ENCODE measurements around the gene NBAS. TPM values are rescaled to one million over a fixed set of nuclear protein-coding genes. Genes with fewer than 3 reads are reported as not detected.

Gene NBAS
- total RNA-seq, 2 donors from 2014 or later: 31.5 to 32.0 TPM

- H3K9me3 ChIP-seq: no peaks in the 10 kb centered on the region
- DNase-seq (ENCODE audit: low spot score) (no peak), ATAC-seq (ENCODE audit: insufficient number of reproducible peaks, low FRiP score, low read depth) (no peak)
- H3K36me3 ChIP-seq: no peaks in the 10 kb centered on the region
- no peak for TF ChIP-seq CTCF (IDR thresholded peaks at IDR 0.05)
- no peaks in the 10 kb centered on the region for H3K27me3 ChIP-seq (replicated peaks; ENCODE audit: insufficient read depth)
- no peak overlapping the region for H3K27ac ChIP-seq
- H3K4me3 ChIP-seq: no peak overlapping the region
- H3K4me1 ChIP-seq (ENCODE audit: control insufficient read depth in 1 of 2, low read depth in 2 of 2): no peaks in the 10 kb centered on the region
These were observed 433.3 kb downstream of the NBAS start for GRCh38 chr2:15127876-15128275.

- ATAC-seq (ENCODE audit: insufficient number of reproducible peaks, low FRiP score, low read depth) (no peak), DNase-seq (ENCODE audit: low spot score) (no peak)
- Histone ChIP-seq H3K36me3 (no peaks in the 10 kb centered on the region), H3K4me1 (ENCODE audit: control insufficient read depth in 1 of 2, low read depth in 2 of 2) (no peaks in the 10 kb centered on the region), H3K9me3 (no peaks in the 10 kb centered on the region), H3K27me3 (replicated peaks; ENCODE audit: insufficient read depth) (no peaks in the 10 kb centered on the region), H3K4me3 (no peak overlapping the region), H3K27ac (no peak overlapping the region)
- TF ChIP-seq CTCF (IDR thresholded peaks at IDR 0.05): no peak
These were observed 433.8 kb downstream of the NBAS start for GRCh38 chr2:15127301-15127700.

- no peak for ATAC-seq (ENCODE audit: insufficient number of reproducible peaks, low FRiP score, low read depth)
- TF ChIP-seq CTCF (IDR thresholded peaks at IDR 0.05): no peak
- Histone ChIP-seq H3K27ac (no peak overlapping the region), H3K4me3 (no peak overlapping the region), H3K4me1 (ENCODE audit: control insufficient read depth in 1 of 2, low read depth in 2 of 2) (no peaks in the 10 kb centered on the region), H3K9me3 (no peaks in the 10 kb centered on the region), H3K27me3 (replicated peaks; ENCODE audit: insufficient read depth) (no peaks in the 10 kb centered on the region), H3K36me3 (no peaks in the 10 kb centered on the region)
- no peak for DNase-seq (ENCODE audit: low spot score)
These were observed 434.8 kb downstream of the NBAS start for GRCh38 chr2:15126373-15126772.

GRCh38 chr2:15122915-15123314 is 438.2 kb downstream of the NBAS start:
- TF ChIP-seq CTCF (IDR thresholded peaks at IDR 0.05): no peak
- H3K9me3 ChIP-seq: no peaks in the 10 kb centered on the region
- no peaks in the 10 kb centered on the region for H3K27me3 ChIP-seq (replicated peaks; ENCODE audit: insufficient read depth)
- no peak overlapping the region for H3K4me3 ChIP-seq
- H3K4me1 ChIP-seq (ENCODE audit: control insufficient read depth in 1 of 2, low read depth in 2 of 2): no peaks in the 10 kb centered on the region
- H3K36me3 ChIP-seq: no peaks in the 10 kb centered on the region
- ATAC-seq (ENCODE audit: insufficient number of reproducible peaks, low FRiP score, low read depth) (no peak), DNase-seq (ENCODE audit: low spot score) (no peak)
- no peak overlapping the region for H3K27ac ChIP-seq

- Histone ChIP-seq H3K27ac (no peak overlapping the region), H3K36me3 (no peaks in the 10 kb centered on the region), H3K4me3 (no peak overlapping the region), H3K27me3 (replicated peaks; ENCODE audit: insufficient read depth) (no peaks in the 10 kb centered on the region), H3K9me3 (no peaks in the 10 kb centered on the region), H3K4me1 (ENCODE audit: control insufficient read depth in 1 of 2, low read depth in 2 of 2) (no peaks in the 10 kb centered on the region)
- ATAC-seq (ENCODE audit: insufficient number of reproducible peaks, low FRiP score, low read depth) (no peak), DNase-seq (ENCODE audit: low spot score) (no peak)
- TF ChIP-seq CTCF (IDR thresholded peaks at IDR 0.05): no peak
These were observed 440.5 kb downstream of the NBAS start for GRCh38 chr2:15120631-15121030.

All from thoracic aorta (tissue), 2 donors.